Brain microvascular endothelial cell (primary cell): Measurements from ENCODE around the gene FAM72A.
A peak's percentile ranks its signal among the peaks of the same experiment; 100 is the strongest.
"Not testable (repeated sequence)": the region's sequence is repeated elsewhere in the genome, so short reads cannot be mapped to it uniquely, and the experiment has no call there.

Experiments
- DNase-seq: peaks from one replicate; pipeline ENCODE4 v3.0.0-alpha.2; 2020
- H3K27ac ChIP-seq: fragments of 250-450 bp; sonication (Bioruptor Pico); 2 replicates; pipeline ENCODE4 v1.5.1; 2020; ENCODE audit warnings: mild to moderate bottlenecking, moderate library complexity
- H3K27me3 ChIP-seq: fragments of 250-450 bp; sonication (Bioruptor Pico); replicated peaks from 2 replicates; pipeline ENCODE4 v1.5.1; 2020; ENCODE audit warnings: mild to moderate bottlenecking
- H3K36me3 ChIP-seq: fragments of 250-450 bp; sonication (Bioruptor Pico); replicated peaks from 2 replicates; pipeline ENCODE4 v1.5.1; 2020; ENCODE audit warnings: mild to moderate bottlenecking
- H3K4me3 ChIP-seq: 2 replicates; pipeline ENCODE4 v1.5.1; 2011; ENCODE audit warnings: low read depth, mild to moderate bottlenecking, control low read depth, low read length, moderate library complexity
- in situ Hi-C: cut with HindIII; loops from 2 replicates; pipeline ENCODE4 v1.10.0; 2017; ENCODE audit warnings: low sequenced_read_pairs, low pct_ligation_motif_present
- TF ChIP-seq, protein P1 (sequence below): IDR thresholded peaks from 2 replicates; pipeline ENCODE4 v1.5.1; 2011; ENCODE audit warnings: low read depth, mild to moderate bottlenecking, moderate library complexity, low read length, control low read depth, inconsistent platforms; ENCODE audit errors: missing control alignments

FAM72A gene

DNA sequence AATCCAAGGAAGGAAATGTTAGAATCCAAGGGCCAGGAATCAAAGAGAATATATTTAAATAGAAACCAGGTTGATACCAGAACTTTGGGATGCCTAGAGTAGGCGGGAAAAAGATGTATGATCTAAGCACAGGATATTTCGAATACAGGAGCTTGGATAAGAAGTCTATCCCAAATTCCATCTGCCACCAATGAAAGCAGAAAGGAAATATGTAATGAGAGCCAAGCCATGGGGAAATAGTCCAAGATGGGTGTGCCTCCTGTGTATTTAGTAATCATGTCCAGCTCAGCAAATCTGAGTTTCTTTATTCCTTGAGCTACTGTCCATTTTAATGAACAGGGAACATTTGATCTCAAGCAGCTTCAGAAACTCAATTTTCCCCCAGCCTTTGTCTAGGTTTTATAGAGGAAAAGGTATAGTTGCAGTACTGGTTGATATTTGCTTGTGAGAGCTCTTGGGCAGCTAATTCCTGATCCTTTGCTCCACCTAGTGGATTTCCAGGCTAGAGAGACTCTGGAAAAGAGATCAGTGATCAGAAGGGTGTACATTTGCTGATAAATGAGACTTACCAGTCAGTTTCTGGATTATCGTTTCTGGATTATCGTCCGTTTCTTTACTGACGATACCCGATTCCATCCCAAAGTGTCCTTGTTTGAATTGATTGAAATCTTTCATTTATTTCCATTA, 28.3 kb downstream of the FAM72A start:
- in situ Hi-C loops, H3K4me3 ChIP-seq, H3K27me3 ChIP-seq, H3K27ac ChIP-seq, H3K36me3 ChIP-seq: not testable (repeated sequence)
- DNase-seq: peak; percentile 40
- TF ChIP-seq, protein P1, sequence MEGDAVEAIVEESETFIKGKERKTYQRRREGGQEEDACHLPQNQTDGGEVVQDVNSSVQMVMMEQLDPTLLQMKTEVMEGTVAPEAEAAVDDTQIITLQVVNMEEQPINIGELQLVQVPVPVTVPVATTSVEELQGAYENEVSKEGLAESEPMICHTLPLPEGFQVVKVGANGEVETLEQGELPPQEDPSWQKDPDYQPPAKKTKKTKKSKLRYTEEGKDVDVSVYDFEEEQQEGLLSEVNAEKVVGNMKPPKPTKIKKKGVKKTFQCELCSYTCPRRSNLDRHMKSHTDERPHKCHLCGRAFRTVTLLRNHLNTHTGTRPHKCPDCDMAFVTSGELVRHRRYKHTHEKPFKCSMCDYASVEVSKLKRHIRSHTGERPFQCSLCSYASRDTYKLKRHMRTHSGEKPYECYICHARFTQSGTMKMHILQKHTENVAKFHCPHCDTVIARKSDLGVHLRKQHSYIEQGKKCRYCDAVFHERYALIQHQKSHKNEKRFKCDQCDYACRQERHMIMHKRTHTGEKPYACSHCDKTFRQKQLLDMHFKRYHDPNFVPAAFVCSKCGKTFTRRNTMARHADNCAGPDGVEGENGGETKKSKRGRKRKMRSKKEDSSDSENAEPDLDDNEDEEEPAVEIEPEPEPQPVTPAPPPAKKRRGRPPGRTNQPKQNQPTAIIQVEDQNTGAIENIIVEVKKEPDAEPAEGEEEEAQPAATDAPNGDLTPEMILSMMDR: peak; percentile 41

DNA sequence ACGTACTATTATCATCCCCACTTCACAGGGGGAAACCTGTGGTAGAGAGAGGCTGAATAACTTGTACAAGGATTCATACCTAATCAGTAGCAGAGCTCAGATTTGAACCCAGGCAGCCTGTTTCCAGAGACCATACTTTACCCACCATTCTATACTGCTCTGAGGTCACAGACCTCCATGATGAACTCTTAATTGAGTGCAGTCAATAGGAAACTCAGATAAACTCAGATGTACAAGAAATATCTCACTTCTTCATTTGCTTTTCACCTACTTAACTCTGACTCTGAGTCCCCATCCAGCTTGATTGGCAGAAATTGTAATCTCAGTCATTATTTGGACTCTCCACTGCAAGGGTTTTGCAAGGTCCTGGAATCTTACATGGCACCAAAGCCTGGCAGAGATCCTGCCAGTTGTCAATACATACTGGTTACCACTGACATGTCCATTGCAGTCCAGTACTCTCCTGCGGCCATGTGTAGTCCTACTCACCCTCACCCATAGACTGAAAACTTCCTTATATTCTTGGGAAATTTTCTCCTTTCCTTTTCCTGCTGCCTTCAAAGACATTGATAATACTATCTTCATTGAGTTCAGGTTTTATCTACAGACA, 29.4 kb downstream of the FAM72A start:
- H3K4me3 ChIP-seq, DNase-seq, H3K27me3 ChIP-seq, H3K27ac ChIP-seq, in situ Hi-C loops, H3K36me3 ChIP-seq: not testable (repeated sequence)

DNA sequence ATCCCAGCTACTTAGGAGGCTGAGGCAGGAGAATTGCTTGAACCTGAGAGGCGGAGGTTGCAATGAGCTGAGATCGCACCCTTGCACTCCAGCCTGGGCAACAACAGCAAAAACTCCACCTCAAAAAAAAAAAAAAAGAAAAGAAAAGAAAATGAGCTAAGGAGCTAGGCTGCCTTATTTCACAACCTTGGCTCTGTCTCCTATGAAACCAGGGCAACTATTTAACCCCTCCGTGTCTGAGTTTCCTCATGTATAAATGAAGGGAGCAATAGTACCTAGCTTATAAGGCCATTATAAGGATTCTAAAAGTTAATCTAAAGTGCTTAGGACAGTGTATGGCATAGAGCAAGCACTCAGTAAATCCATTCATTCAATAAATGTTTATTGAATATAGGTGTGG, 32.8 kb downstream of the FAM72A start:
- not testable (repeated sequence) for DNase-seq

DNA sequence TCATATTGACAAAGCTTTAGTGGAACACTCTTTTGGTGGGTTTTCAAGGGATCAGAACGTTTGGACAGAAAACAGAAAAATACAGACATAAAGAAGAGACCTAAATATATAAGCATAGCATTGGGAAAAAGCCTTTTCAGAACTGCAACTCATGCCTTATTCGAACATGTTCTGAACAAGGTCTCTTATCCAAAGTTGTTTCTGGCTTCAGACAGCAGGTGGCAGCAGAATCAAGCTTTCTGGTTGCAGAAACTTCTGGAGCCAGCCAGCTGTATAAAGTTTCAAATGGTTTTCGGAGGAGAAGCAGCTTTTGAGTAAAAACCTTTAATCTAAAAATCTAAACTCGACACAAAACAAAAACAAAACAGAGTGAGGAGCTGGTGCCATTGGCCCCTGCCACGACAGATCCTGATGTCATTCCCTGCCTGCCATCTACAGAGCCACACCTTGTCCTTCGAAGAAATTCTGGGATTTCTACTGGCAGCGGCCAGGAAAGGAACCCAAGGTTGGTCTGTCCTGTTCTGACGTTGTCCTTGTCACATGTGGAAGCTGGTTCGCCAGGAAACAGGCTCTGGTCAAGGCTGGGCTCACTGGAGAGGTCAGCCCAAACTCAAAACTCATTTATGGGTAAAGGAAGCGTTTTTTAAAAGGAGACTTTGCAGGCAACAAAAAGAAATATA, 35.1 kb downstream of the FAM72A start:
- H3K27ac ChIP-seq, H3K36me3 ChIP-seq, in situ Hi-C loops, H3K27me3 ChIP-seq, H3K4me3 ChIP-seq: not testable (repeated sequence)
- DNase-seq: peak; percentile 19

More for the DNA sequence above, 32.8 kb downstream of the FAM72A start:
- H3K27ac ChIP-seq, H3K4me3 ChIP-seq, in situ Hi-C loops, H3K27me3 ChIP-seq, H3K36me3 ChIP-seq: not testable (repeated sequence)

DNA sequence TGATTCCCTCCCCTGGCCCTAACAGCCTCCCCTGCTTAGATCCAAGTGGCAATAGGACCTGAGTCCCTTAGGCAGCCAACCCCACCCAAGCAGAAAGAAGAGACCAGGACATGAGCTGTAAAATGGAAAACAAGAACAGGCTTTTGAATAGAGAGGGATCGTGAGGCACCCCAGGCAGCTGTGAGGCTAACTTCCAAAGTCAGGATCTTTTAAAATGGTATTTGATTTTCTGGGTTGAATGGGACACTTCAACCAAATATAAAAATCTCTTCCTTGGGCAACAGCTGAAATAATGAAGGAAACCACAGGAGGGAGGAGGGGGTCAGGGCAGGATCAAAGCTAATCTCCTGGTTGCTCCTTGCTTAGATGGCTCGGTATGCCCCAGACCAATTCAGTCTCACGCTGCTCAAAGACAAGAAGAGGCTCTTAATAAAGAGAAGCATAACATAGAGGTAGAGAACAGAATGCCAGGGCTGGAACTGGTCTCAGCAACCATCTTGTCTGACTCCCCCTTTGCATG, 56.8 kb downstream of the FAM72A start:
- H3K27ac ChIP-seq: no peak overlapping the region
- no peak for DNase-seq
- no peak overlapping the region for H3K4me3 ChIP-seq
- H3K27me3 ChIP-seq: peaks cover 2% of the 10 kb centered on the region
- in situ Hi-C loops: no loop called here
- no peaks in the 10 kb centered on the region for H3K36me3 ChIP-seq
- TF ChIP-seq, protein P1: no peak

DNA sequence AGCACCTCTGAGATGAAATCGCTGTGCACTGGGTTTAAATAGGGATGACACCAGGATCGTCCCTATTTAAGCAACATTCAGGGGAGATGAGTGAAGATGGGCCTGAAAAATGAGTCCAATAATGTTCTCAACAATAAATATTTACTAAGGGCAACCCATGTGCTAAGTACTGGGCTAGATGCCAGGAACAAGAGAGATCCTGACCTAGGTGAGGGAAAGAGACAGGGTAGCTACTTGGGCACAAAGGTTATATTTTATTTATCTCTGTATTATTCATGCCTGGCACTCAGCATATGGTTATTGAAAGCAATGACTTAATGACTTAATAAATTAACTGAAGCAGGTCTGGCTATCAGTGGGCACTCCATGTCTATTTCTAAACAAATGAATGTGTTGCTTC, 58.0 kb downstream of the FAM72A start:
- peaks cover 6% of the 10 kb centered on the region for H3K27me3 ChIP-seq
- H3K4me3 ChIP-seq: no peak overlapping the region
- TF ChIP-seq, protein P1: no peak
- DNase-seq: no peak
- in situ Hi-C loops: no loop called here
- H3K27ac ChIP-seq: no peak overlapping the region
- no peaks in the 10 kb centered on the region for H3K36me3 ChIP-seq

DNA sequence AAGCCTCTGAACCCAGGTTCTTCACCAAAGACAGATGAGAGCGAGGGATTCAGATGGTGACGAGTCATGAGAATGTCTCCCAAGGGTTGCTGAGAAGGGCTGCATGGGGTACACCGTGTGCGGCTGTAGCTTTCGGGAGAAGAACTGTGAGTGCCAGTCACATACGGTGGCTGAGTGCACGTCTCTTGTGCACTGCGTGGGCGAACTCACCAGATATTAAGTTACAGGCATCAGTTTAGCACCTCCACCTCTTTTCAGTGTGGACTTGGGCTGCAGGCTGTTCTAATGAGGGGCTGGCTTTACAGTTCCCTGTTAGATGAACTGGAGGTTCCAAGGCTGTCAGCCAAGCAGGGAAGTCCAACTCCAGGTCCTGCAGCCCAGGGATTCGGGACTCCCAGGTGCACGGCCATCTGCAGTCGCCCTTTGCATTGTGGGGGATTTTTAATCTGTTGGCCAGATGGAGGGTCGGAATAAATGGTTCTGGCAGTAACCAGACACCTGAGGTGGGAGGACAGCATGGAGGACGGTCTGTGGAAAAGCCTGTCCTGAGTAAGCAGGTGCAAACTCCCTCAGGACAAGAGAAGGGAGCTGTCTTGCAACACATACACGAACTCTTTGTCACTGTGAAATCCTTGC, 59.0 kb downstream of the FAM72A start:
- Histone ChIP-seq H3K27ac (no peak overlapping the region), H3K27me3 (peaks cover 7% of the 10 kb centered on the region), H3K36me3 (no peaks in the 10 kb centered on the region), H3K4me3 (no peak overlapping the region)
- DNase-seq: no peak
- in situ Hi-C loops: no loop called here
- TF ChIP-seq, protein P1: no peak
